ENCODE results near the gene CDC34.

The CDC34 gene

DNA sequence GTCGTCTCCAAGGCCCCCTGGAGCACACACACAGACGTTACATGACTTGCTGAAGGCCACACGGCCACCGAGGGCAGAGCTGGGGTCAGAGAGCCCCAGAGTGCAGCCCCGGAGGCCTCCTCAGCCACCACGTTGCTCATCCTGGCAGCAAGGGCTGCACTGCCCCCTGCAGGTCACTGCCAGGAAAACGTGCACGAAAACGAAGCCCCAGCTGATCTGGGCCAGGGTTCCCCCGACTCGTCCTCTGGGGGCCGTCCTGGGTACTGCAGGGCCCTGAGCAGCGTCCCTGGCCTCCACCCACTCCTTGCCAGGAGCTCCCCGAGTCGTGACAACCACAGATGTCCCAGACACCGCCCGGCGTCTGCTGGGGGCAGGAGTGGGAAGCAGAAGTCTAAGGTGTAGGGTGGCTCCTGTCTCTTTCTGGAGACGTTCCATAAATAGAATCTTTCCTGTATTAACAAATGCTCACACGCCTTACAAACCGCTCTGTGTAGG, 20.9 kb upstream of the CDC34 start:
- TF ChIP-seq, protein P1, sequence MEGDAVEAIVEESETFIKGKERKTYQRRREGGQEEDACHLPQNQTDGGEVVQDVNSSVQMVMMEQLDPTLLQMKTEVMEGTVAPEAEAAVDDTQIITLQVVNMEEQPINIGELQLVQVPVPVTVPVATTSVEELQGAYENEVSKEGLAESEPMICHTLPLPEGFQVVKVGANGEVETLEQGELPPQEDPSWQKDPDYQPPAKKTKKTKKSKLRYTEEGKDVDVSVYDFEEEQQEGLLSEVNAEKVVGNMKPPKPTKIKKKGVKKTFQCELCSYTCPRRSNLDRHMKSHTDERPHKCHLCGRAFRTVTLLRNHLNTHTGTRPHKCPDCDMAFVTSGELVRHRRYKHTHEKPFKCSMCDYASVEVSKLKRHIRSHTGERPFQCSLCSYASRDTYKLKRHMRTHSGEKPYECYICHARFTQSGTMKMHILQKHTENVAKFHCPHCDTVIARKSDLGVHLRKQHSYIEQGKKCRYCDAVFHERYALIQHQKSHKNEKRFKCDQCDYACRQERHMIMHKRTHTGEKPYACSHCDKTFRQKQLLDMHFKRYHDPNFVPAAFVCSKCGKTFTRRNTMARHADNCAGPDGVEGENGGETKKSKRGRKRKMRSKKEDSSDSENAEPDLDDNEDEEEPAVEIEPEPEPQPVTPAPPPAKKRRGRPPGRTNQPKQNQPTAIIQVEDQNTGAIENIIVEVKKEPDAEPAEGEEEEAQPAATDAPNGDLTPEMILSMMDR (conservative IDR thresholded peaks at IDR 0.05), result peak; percentile 96
- TF ChIP-seq ZFX (IDR thresholded peaks at IDR 0.05), result no peak
- H3K27ac ChIP-seq, result no peak overlapping the region

DNA sequence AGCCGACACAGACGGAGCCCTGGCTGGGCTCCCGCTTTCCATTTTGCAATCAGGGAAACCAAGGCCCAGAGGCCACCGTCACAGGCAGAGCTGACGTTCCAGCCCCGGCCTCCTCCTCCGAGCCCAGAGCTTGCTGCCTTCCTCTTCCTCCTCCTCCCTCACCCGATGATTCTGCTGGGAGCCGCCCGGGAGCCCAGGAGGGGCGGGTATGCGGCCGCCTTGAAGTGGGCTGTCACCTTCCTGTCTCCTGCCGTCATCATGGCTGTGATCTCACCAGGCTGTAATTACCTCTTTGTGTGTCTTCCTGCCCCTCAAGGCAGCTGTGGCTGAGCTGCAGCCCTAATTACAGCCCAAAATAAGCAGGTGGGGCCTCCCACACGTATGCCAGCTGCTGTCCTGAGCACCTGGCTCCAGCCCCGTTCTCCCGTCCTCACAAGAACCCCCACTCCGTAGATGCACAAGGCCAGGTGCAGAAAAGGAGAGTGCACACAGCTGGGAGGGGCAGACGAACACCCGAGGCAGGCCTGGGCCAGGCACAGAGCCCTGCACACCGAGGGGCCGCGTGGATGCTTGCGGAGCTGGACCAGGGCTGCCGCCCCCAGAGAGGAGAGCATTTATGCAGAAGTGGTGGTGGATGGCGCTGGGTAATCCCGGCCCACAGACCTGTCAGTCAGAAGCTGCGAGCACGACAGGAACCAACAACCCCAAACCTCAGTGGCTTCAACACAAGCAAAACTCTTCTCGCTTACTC, 20.3 kb upstream of the CDC34 start:
- TF ChIP-seq ZFX (IDR thresholded peaks at IDR 0.05), result no peak
- TF ChIP-seq, protein P1 (conservative IDR thresholded peaks at IDR 0.05), result no peak
- H3K27ac ChIP-seq, result no peak overlapping the region

DNA sequence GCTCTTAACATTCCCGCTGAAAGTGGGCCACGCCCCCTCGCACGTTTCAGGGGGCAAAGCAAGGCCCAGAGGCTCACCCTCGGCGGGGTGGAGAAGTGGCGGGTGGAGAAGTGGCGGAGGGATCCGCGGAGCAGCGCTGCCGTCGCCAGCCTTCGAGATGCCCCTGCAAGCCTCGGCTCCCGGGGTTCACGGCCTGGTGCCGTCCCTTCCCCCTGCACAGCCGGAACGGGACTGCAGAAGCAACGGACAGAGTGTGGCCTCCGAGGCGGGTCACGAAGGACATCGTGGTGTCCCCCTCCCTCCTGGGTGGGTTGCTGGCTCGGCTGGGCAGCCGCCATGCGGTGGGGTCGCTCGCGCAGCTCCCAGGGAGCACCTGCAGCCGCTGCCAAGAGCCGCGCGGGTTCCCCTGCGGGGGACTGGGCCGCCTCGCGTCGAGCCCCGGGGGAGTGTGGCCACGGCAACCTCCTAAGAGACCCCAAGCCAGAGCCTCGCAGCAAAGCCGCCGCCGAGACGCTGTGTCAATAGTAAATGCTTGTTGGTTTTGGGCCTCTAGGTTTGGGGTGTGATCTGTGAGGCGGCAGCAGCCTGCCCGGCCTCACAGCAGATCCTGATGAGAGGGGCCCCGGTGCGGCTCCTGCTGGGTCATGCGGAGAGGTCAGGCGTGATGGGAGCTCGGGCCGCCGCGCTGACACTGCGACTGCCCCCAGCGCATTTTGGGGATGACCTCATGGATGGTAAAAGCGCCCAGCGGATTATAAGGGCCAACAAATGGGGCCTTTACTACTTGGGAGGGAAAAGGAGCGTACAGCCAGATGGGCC, 18.8 kb upstream of the CDC34 start:
- no peak for TF ChIP-seq ZFX (IDR thresholded peaks at IDR 0.05)
- TF ChIP-seq, protein P1 (conservative IDR thresholded peaks at IDR 0.05), result no peak
- no peak overlapping the region for H3K27ac ChIP-seq

DNA sequence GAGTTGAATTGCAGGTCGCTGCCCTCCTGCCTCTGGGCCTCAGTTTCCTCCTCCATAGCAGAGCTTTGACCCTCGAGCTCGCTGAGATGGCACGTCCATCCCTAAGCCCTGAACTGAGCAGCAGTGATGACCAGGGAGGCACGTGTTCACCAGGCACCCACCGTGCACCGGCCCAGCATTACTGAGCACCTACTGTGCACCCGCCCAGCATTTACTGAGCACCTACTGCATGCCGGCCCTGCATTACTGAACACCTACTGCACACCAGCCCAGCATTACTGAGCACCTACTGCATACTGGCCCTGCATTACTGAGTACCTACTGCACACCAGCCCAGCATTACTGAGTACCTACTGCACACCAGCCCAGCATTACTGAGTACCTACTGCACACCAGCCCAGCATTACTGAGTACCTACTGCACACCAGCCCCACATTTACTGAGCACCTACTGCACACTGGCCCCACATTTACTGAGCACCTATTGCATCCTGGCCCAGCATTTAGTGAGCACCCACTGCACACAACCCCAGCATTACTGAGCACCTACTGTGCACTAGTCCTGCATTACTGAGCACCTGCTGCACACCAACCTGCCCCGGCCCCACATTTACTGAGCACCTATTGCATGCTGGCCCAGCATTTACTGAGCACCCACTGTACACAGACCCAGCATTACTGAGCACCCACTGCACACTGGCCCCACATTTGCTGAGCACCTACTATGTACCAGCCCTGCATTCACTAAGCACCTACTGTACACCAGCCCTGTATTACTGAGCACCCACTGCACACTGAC, 18.0 kb upstream of the CDC34 start:
- H3K27ac ChIP-seq, result no peak overlapping the region
- no peak for TF ChIP-seq ZFX (IDR thresholded peaks at IDR 0.05)
- TF ChIP-seq, protein P1 (conservative IDR thresholded peaks at IDR 0.05), result no peak

DNA sequence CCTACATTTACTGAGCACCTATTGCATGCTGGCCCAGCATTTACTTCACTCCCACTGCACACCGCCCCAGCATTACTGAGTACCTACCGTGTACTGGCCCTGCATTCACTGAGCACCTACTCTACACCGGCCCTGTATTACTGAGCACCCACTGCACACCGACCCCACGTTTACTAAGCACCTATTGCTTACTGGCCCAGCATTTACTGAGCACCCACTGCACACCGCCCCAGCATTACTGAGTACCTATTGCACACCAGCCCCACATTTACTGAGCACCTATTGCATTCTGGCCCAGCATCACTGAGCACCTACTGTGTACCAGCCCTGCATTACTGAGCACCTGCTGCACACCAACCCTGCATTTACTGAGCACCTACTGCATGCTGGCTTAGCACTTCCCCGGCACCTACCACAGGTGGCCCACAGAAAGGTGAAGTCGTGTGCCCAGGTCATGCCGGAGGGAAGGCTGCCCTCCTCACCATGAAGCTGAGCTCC, 17.3 kb upstream of the CDC34 start:
- H3K27ac ChIP-seq, result no peak overlapping the region
- TF ChIP-seq ZFX (IDR thresholded peaks at IDR 0.05), result no peak
- TF ChIP-seq, protein P1 (conservative IDR thresholded peaks at IDR 0.05), result no peak

DNA sequence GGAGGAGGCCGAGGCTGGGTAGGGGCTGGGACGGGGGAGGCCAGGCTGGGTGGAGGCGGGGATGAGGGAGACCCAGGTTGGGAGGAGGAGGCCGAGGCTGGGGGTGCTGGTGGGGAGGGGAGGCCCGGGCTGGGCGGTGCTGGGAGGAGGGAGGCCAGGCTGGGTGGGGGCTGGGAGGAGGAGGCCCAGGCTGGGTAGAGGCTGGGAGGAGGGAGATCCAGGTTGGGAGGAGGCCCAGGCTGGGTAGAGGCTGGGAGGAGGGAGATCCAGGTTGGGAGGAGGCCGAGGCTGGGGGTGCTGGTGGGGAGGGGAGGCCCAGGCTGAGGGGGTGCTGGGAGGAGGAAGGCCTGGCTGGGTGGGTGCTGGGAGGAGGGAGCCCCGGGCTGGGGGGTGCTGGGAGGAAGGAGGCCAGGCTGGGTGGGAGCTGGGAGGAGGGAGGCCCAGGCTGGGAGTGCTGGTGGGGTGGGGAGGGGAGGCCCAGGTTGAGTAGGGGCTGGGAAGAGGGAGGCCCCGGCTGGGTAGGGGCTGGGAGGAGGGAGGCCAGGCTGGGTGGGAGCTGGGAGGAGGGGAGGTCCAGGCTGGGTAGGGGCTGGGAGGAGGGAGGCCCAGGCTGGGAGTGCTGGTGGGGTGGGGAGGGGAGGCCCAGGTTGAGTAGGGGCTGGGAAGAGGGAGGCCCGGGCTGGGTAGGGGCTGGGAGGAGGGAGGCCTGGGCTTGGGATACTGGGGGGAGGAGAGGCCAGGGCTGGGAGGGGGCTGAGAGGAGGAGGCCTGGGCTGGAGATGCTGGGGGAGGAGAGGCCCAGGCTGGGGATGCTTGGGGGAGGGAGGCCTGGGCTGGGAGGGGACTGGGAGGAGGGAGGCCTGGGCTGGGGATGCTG, 13.6 kb upstream of the CDC34 start:
- no peak overlapping the region for H3K27ac ChIP-seq
- TF ChIP-seq, protein P1 (conservative IDR thresholded peaks at IDR 0.05), result no peak
- TF ChIP-seq ZFX (IDR thresholded peaks at IDR 0.05), result no peak
